H9 (cell line): Measurements from ENCODE around the gene NPM3. TPM values are rescaled to one million over a fixed set of nuclear protein-coding genes. Genes with fewer than 3 reads are reported as not detected.

ENCODE experiments used
- DNase-seq: peaks from one replicate; pipeline ENCODE4 v3.0.0-alpha.2; 2017
- H2AFZ ChIP-seq: one replicate; pipeline ENCODE4 v1.6.1; 2013; ENCODE audit warnings: mild to moderate bottlenecking, low read length, control low read depth, moderate library complexity
- H2AK5ac ChIP-seq: 2 replicates; pipeline ENCODE4 v1.6.1; 2013; ENCODE audit warnings: low read length, control low read depth, mixed read lengths; ENCODE audit not compliant: insufficient read length
- H2BK120ac ChIP-seq: one replicate; pipeline ENCODE4 v1.6.1; 2013; ENCODE audit warnings: low read depth, mild to moderate bottlenecking, low read length, control low read depth, inconsistent platforms; ENCODE audit not compliant: poor library complexity, severe bottlenecking
- H2BK12ac ChIP-seq: 2 replicates; pipeline ENCODE4 v1.6.1; 2013; ENCODE audit warnings: low read length, control low read depth, mixed read lengths, low read depth; ENCODE audit not compliant: insufficient read length
- H2BK15ac ChIP-seq: 2 replicates; pipeline ENCODE4 v1.6.1; 2013; ENCODE audit warnings: low read depth, low read length, control low read depth
- H2BK20ac ChIP-seq: one replicate; pipeline ENCODE4 v1.6.1; 2013; ENCODE audit warnings: low read depth, mild to moderate bottlenecking, low read length, control low read depth, inconsistent platforms; ENCODE audit not compliant: poor library complexity, severe bottlenecking
- H2BK5ac ChIP-seq: 2 replicates; pipeline ENCODE4 v1.6.1; 2013; ENCODE audit warnings: low read length, control low read depth, mixed read lengths; ENCODE audit not compliant: insufficient read length
- H3K14ac ChIP-seq: 2 replicates; pipeline ENCODE4 v1.6.1; 2013; ENCODE audit warnings: low read length, control low read depth; ENCODE audit not compliant: insufficient read depth
- H3K18ac ChIP-seq: 2 replicates; pipeline ENCODE4 v1.6.1; 2013; ENCODE audit warnings: low read depth, mild to moderate bottlenecking, mixed read lengths, low read length, control low read depth; ENCODE audit not compliant: insufficient read length
- H3K23ac ChIP-seq: 2 replicates; pipeline ENCODE4 v1.6.1; 2013; ENCODE audit warnings: low read length, control low read depth, mixed read lengths, low read depth; ENCODE audit not compliant: insufficient read length
- H3K23me2 ChIP-seq: 2 replicates; pipeline ENCODE4 v1.6.1; 2013; ENCODE audit warnings: low read depth, mild to moderate bottlenecking, mixed read lengths, low read length, control low read depth; ENCODE audit not compliant: insufficient read length, poor library complexity, severe bottlenecking
- H3K27ac ChIP-seq: 2 replicates; pipeline ENCODE4 v1.5.1; 2013; ENCODE audit warnings: low read length, control low read depth, mixed read lengths, low read depth; ENCODE audit not compliant: insufficient read length
- H3K27me3 ChIP-seq: 2 replicates; pipeline ENCODE4 v1.6.1; 2013; ENCODE audit warnings: low read length, control low read depth, inconsistent platforms; ENCODE audit not compliant: insufficient read depth
- H3K4ac ChIP-seq: 2 replicates; pipeline ENCODE4 v1.6.1; 2013; ENCODE audit warnings: low read depth, mild to moderate bottlenecking, control low read depth, inconsistent platforms, low read length, moderate library complexity
- H3K4me1 ChIP-seq: 2 replicates; pipeline ENCODE4 v1.6.1; 2013; ENCODE audit warnings: low read length, control low read depth, inconsistent platforms; ENCODE audit not compliant: insufficient read depth
- H3K4me2 ChIP-seq: 2 replicates; pipeline ENCODE4 v1.6.1; 2013; ENCODE audit warnings: low read length, control low read depth, mixed read lengths; ENCODE audit not compliant: insufficient read length, insufficient read depth
- H3K56ac ChIP-seq: 2 replicates; pipeline ENCODE4 v1.6.1; 2013; ENCODE audit warnings: low read depth, mild to moderate bottlenecking, mixed read lengths, low read length, control low read depth; ENCODE audit not compliant: insufficient read length
- H3K79me1 ChIP-seq: 2 replicates; pipeline ENCODE4 v1.6.1; 2013; ENCODE audit warnings: low read depth, mild to moderate bottlenecking, moderate library complexity, low read length, control low read depth, inconsistent platforms; ENCODE audit not compliant: insufficient read depth, poor library complexity, severe bottlenecking
- H3K79me2 ChIP-seq: 2 replicates; pipeline ENCODE4 v1.6.1; 2013; ENCODE audit warnings: low read length, control low read depth, inconsistent platforms; ENCODE audit not compliant: insufficient read depth
- H3K9ac ChIP-seq: 2 replicates; pipeline ENCODE4 v1.6.1; 2013; ENCODE audit warnings: low read length, control low read depth, mixed read lengths; ENCODE audit not compliant: insufficient read length; ENCODE audit errors: extremely low read depth
- H3K9me3 ChIP-seq: one replicate; pipeline ENCODE4 v1.6.1; 2013; ENCODE audit warnings: low read depth, low read length, inconsistent platforms; ENCODE audit not compliant: control insufficient read depth
- H3T11ph ChIP-seq: one replicate; pipeline ENCODE4 v1.6.1; 2013; ENCODE audit warnings: mild to moderate bottlenecking, low read length, control low read depth, inconsistent platforms
- H4K20me1 ChIP-seq: one replicate; pipeline ENCODE4 v1.6.1; 2013; ENCODE audit not compliant: control insufficient read depth, insufficient read length, insufficient read depth
- H4K5ac ChIP-seq: 2 replicates; pipeline ENCODE4 v1.6.1; 2013; ENCODE audit warnings: low read depth, mild to moderate bottlenecking, mixed read lengths, low read length, control low read depth; ENCODE audit not compliant: insufficient read length
- H4K8ac ChIP-seq: replicated peaks from 2 replicates; pipeline ENCODE4 v1.6.1; 2013; ENCODE audit warnings: low read length, control low read depth, mixed read lengths, low read depth; ENCODE audit not compliant: insufficient read length
- H4K91ac ChIP-seq: 2 replicates; pipeline ENCODE4 v1.6.1; 2013; ENCODE audit warnings: low read depth, mild to moderate bottlenecking, moderate library complexity, mixed read lengths, low read length, control low read depth; ENCODE audit not compliant: insufficient read length
- H3K27ac Mint-ChIP-seq, 3 experiments: 2 replicates in 2 of 3; 3 replicates in 1 of 3; pipeline ENCODE4 v1.8.0; 2020 to 2021; ENCODE audit warnings: mixed read lengths in 3 of 3, mild to moderate bottlenecking in 1 of 3, moderate library complexity in 1 of 3
- H3K27me3 Mint-ChIP-seq: 2 replicates; pipeline ENCODE4 v1.8.0; 2021; ENCODE audit warnings: low read depth, mild to moderate bottlenecking, moderate library complexity, mixed read lengths
- H3K36me3 Mint-ChIP-seq, 3 experiments: 2 replicates in 2 of 3; 3 replicates in 1 of 3; pipeline ENCODE4 v1.8.0; 2020 to 2021; ENCODE audit warnings: low read depth in 3 of 3, mixed read lengths in 3 of 3; ENCODE audit not compliant: insufficient read depth in 1 of 3
- H3K4me1 Mint-ChIP-seq, 2 experiments: 2 replicates each; pipeline ENCODE4 v1.8.0; 2020; ENCODE audit warnings: mixed read lengths in 2 of 2
- H3K4me3 Mint-ChIP-seq, 2 experiments: 2 replicates in 1 of 2; 3 replicates in 1 of 2; pipeline ENCODE4 v1.8.0; 2020 to 2021; ENCODE audit warnings: mild to moderate bottlenecking in 2 of 2, mixed read lengths in 2 of 2, moderate library complexity in 1 of 2
- H3K9me3 Mint-ChIP-seq, 2 experiments: 2 replicates in 1 of 2; 3 replicates in 1 of 2; pipeline ENCODE4 v1.8.0; 2020; ENCODE audit warnings: mild to moderate bottlenecking in 2 of 2, mixed read lengths in 2 of 2, moderate library complexity in 1 of 2
- CTCF ChIP-seq: fragments of 200-600 bp; sonication (generic); conservative IDR thresholded peaks from 3 replicates; pipeline ENCODE4 v1.8.0; 2021; ENCODE audit warnings: antibody characterized with exemption, mild to moderate bottlenecking
- WGBS: extraction: QIAGEN DNeasy Blood & Tissue Kit; methylation state at CpG from one replicate; pipeline ENCODE4 v1.1.7; 2013; ENCODE audit warnings: missing lambda C conversion rate, low lambda C conversion rate, mixed read lengths; ENCODE audit not compliant: insufficient read length; ENCODE audit errors: extremely low coverage; 5-methylcytosine and 5-hydroxymethylcytosine counted together
- total RNA-seq: library from RNA; stranded (reverse); gene quantifications from 2 replicates; pipeline ENCODE4 v1.2.1, GENCODE V29; 2021

Gene NPM3
- total RNA-seq, 1 experiment from 2014 or later: 133 TPM

DNA sequence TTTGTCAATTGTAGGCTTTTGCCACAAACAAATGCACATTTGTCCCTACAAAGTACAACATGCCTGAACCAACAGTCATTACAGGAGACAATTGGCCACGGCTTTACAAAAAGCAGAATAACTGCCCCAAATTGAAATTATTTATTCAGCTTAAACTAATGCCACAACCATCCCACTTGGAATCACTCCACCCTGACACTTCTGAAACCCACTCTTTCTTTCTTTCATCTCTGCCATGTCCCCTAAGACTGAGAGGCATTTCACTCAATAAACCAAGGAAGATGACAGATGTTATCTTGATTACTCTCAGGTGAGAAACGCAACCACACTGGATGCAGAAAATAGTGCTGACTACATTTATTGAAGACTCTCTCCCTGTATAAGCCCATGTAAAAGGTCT is 2.6 kb upstream of the NPM3 start:
- H4K5ac ChIP-seq: no peak overlapping the region
- peaks cover 2% of the 10 kb centered on the region; the same call in 1 of the 2 replicates for H3K79me2 ChIP-seq
- no peak for DNase-seq
- H3K4me1 ChIP-seq: peaks cover 4% of the 10 kb centered on the region; the same call in 1 of the 2 replicates
- WGBS: no CpG with 5 or more reads among the region's 2 CpGs
- Mint-ChIP-seq H3K9me3 (no peaks in the 10 kb centered on the region; a peak in 1 of 5 replicates), H3K4me1 (peaks cover 20 to 33% of the 10 kb centered on the region in 2 experiments), H3K27me3 (peaks cover 2% of the 10 kb centered on the region; the same call in 1 of the 2 replicates), H3K27ac (peak overlapping the region in 1 of 3 experiments; percentile 40; a peak in 1 of 7 replicates), H3K36me3 (peaks cover 21 to 55% (median 33%) of the 10 kb centered on the region in 3 experiments), H3K4me3 (no peak overlapping the region)
- no peak for TF ChIP-seq CTCF
- no peak overlapping the region for H3K4me2 ChIP-seq
- H3K23me2 ChIP-seq: peaks cover 16% of the 10 kb centered on the region
- H3K27me3 ChIP-seq: no peaks in the 10 kb centered on the region
- H2BK120ac ChIP-seq: no peak overlapping the region
- H2AFZ ChIP-seq: no peak overlapping the region
- H4K91ac ChIP-seq: no peak overlapping the region
- no peaks in the 10 kb centered on the region for H4K20me1 ChIP-seq
- no peak overlapping the region for H3K4ac ChIP-seq
- H3K27ac ChIP-seq: no peak overlapping the region
- no peaks in the 10 kb centered on the region for H3K79me1 ChIP-seq
- H3K56ac ChIP-seq: no peak overlapping the region
- H3K23ac ChIP-seq: no peak overlapping the region
- no peak overlapping the region for H2BK5ac ChIP-seq
- H2BK20ac ChIP-seq: no peak overlapping the region
- H2BK12ac ChIP-seq: no peak overlapping the region
- no peak overlapping the region for H3K9ac ChIP-seq
- H3T11ph ChIP-seq: no peak overlapping the region
- no peak overlapping the region for H4K8ac ChIP-seq
- H3K14ac ChIP-seq: no peak overlapping the region
- H3K9me3 ChIP-seq: no peaks in the 10 kb centered on the region
- H2BK15ac ChIP-seq: no peak overlapping the region
- no peak overlapping the region for H3K18ac ChIP-seq
- no peak overlapping the region for H2AK5ac ChIP-seq
